ENCODE data around the gene NF1.
"Not testable (repeated sequence)": the region's sequence is repeated elsewhere in the genome, so short reads cannot be mapped to it uniquely, and the experiment has no call there.

Gene NF1

DNA sequence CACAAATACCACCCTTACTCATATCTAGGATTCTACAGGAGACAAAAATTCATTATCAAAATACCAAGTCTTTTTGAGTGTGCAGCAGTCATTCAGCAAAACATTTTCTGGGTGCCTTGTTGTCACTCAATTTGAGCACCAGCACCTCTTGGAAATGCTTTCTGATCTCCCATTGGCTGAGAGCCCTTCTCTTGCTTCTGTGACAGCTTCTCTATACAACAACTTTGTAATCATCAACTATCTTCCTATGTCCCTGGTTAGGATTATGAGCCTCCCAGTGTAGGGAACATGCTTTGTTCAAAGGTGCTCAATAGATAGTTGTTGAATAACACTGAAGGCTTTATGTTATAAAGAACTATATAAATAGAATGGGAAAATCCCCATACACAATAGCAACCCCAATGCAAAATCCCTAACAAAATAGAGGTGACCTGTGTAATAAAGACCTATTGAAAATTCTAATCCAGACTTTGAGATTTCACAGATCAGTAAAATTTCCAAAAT is 286.4 kb downstream of the NF1 start:
- Histone ChIP-seq H4K5ac (ENCODE audit: low read length) (no peak overlapping the region), H3K9ac (ENCODE audit: low read length) (no peak overlapping the region), H2BK5ac (ENCODE audit: low read length) (no peak overlapping the region), H3K79me2 (ENCODE audit: control insufficient read depth, insufficient read depth, low read length) (no peaks in the 10 kb centered on the region), H3K79me1 (ENCODE audit: low read length) (no peaks in the 10 kb centered on the region), H3K4me3 (ENCODE audit: low read length) (no peak overlapping the region), H3K18ac (ENCODE audit: low read length) (no peak overlapping the region), H3K23ac (ENCODE audit: low read length) (no peak overlapping the region), H3K56ac (ENCODE audit: low read length) (no peak overlapping the region), H3K27me3 (ENCODE audit: insufficient read depth, low read length, poor library complexity) (no peaks in the 10 kb centered on the region), H2BK120ac (ENCODE audit: low read depth, low read length) (no peak overlapping the region), H3K4ac (ENCODE audit: low read depth, low read length) (no peak overlapping the region), H3K36me3 (ENCODE audit: control insufficient read depth, insufficient read depth, low read length) (no peaks in the 10 kb centered on the region), H2BK15ac (replicated peaks; ENCODE audit: low read depth) (no peak overlapping the region), H4K8ac (ENCODE audit: low read depth, low read length) (no peak overlapping the region), H3K4me2 (ENCODE audit: low read length) (no peak overlapping the region), H3K27ac (ENCODE audit: low read depth, low read length) (no peak overlapping the region), H2AK5ac (ENCODE audit: low read length) (no peak overlapping the region), H3K4me1 (ENCODE audit: control insufficient read depth, low read depth, low read length) (peaks cover 3% of the 10 kb centered on the region)
- no peak for DNase-seq

DNA sequence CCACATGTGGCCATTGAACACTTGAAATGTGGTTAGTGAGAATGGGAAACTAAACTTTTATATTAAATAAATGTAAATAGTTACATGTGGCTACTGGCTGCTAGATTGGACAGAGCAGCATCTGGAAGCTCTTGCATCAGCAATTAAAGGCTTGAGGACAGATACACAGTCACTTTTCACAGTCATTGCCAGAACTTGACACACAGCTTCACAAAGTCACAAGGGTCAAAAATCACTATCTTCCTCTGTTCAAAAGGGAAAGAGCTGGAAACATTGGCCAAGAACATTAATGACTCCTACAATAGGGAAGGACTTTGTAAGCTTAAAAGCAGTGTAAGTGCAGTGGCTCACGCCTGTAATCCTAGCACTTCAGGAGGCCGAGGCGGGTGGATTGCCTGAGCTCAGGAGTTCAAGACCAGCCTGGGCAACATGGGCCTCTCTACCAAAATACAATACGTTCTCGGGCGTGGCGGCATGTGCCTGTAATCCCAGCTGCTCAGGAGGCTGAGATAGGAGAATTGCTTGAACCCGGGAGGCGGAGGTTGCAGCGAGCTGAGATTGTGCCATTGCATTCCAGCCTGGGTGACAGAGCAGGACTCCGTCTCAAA is 288.0 kb downstream of the NF1 start:
- H3K36me3 ChIP-seq (ENCODE audit: control insufficient read depth, insufficient read depth, low read length); H3K27ac ChIP-seq (ENCODE audit: low read depth, low read length); H3K4me3 ChIP-seq (ENCODE audit: low read length); H2AK5ac ChIP-seq (ENCODE audit: low read length); H3K79me1 ChIP-seq (ENCODE audit: low read length); H2BK5ac ChIP-seq (ENCODE audit: low read length); H3K18ac ChIP-seq (ENCODE audit: low read length); H3K9ac ChIP-seq (ENCODE audit: low read length); H4K5ac ChIP-seq (ENCODE audit: low read length); H3K4me1 ChIP-seq (ENCODE audit: control insufficient read depth, low read depth, low read length); H4K8ac ChIP-seq (ENCODE audit: low read depth, low read length); H3K4me2 ChIP-seq (ENCODE audit: low read length); H2BK15ac ChIP-seq (replicated peaks; ENCODE audit: low read depth); H3K27me3 ChIP-seq (ENCODE audit: insufficient read depth, low read length, poor library complexity); H3K23ac ChIP-seq (ENCODE audit: low read length); H3K4ac ChIP-seq (ENCODE audit: low read depth, low read length); H3K79me2 ChIP-seq (ENCODE audit: control insufficient read depth, insufficient read depth, low read length); DNase-seq; H3K56ac ChIP-seq (ENCODE audit: low read length); H2BK120ac ChIP-seq (ENCODE audit: low read depth, low read length): not testable (repeated sequence)
- WGBS (ENCODE audit: extremely low coverage, insufficient coverage, low lambda C conversion rate): no CpG with 5 or more reads among the region's 11 CpGs

DNA sequence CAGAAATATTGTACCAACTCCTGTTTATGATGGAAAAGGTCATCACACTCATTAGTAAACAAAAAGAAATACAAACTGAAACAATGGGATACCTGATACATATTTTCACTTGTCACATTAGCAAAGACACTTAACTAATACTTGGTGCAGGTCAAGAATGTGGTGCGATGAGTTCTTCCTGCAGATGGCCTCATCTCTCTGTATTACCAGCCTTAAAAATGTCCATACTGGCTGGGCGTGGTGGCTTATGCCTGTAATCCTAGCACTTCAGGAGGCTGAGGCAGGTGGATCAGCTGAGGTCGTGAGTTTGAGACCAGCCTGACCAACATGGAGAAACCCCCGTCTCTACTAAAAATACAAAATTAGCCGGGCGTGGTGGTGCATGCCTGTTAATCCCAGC is 288.7 kb downstream of the NF1 start:
- H3K36me3 ChIP-seq (ENCODE audit: control insufficient read depth, insufficient read depth, low read length); H3K4me2 ChIP-seq (ENCODE audit: low read length); H3K18ac ChIP-seq (ENCODE audit: low read length); H3K4me3 ChIP-seq (ENCODE audit: low read length); H3K4me1 ChIP-seq (ENCODE audit: control insufficient read depth, low read depth, low read length); H3K27me3 ChIP-seq (ENCODE audit: insufficient read depth, low read length, poor library complexity); H3K79me2 ChIP-seq (ENCODE audit: control insufficient read depth, insufficient read depth, low read length); H2BK5ac ChIP-seq (ENCODE audit: low read length); H3K23ac ChIP-seq (ENCODE audit: low read length); H3K9ac ChIP-seq (ENCODE audit: low read length); H4K5ac ChIP-seq (ENCODE audit: low read length); H2BK120ac ChIP-seq (ENCODE audit: low read depth, low read length); H2BK15ac ChIP-seq (replicated peaks; ENCODE audit: low read depth); H3K4ac ChIP-seq (ENCODE audit: low read depth, low read length); H3K27ac ChIP-seq (ENCODE audit: low read depth, low read length); H3K56ac ChIP-seq (ENCODE audit: low read length); DNase-seq; H3K79me1 ChIP-seq (ENCODE audit: low read length); H4K8ac ChIP-seq (ENCODE audit: low read depth, low read length); H2AK5ac ChIP-seq (ENCODE audit: low read length): not testable (repeated sequence)
- WGBS (ENCODE audit: extremely low coverage, insufficient coverage, low lambda C conversion rate): no CpG with 5 or more reads among the region's 6 CpGs

DNA sequence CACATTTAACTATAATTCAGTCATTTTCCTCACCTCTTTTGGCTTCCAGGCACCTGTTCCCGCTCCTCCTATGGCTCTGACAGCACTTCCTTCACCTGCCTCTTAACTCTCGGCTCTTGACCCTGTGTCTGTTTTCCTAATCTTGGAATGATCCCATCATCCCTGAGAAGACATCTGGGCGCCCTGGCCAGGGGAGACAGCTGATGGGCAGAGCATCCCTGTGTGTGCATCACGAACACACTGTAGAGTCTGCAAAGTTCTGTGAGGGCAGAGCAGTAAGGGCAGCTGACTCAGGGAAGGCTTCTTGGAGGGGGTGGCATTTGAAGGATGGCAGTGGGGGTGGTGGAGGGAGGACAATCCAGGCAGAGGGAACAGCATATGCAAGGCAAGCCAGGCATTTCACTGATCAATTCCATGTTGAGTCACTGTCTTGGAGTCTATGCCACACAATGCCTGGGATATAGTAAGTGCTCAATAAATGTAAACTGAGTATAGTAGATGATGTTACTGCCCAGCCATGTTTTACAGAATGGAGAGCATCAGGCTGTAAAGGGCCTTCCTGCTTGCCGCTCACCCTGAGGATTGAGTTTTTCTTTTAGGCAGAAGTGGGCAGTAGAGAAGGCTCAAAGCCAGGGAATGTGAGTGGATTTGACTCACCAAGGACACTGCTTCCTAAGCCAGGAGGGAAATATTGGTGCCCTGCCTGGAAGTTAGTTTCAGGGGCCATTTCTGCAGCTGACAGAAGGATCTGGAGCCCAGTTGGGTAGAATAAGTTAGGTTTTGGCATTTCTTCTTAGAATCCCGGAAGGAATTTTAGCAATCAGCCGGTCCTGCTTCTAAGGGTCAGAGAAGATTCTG is 290.9 kb downstream of the NF1 start:
- H2BK5ac ChIP-seq (ENCODE audit: low read length): no peak overlapping the region
- no CpG with 5 or more reads among the region's 7 CpGs for WGBS (ENCODE audit: extremely low coverage, insufficient coverage, low lambda C conversion rate)
- H3K56ac ChIP-seq (ENCODE audit: low read length): no peak overlapping the region
- no peak overlapping the region for H3K4me2 ChIP-seq (ENCODE audit: low read length)
- DNase-seq: no peak
- H3K18ac ChIP-seq (ENCODE audit: low read length): no peak overlapping the region
- no peak overlapping the region for H4K8ac ChIP-seq (ENCODE audit: low read depth, low read length)
- H3K79me1 ChIP-seq (ENCODE audit: low read length): no peaks in the 10 kb centered on the region
- no peak overlapping the region for H3K27ac ChIP-seq (ENCODE audit: low read depth, low read length)
- H3K4me1 ChIP-seq (ENCODE audit: control insufficient read depth, low read depth, low read length): no peaks in the 10 kb centered on the region
- H3K36me3 ChIP-seq (ENCODE audit: control insufficient read depth, insufficient read depth, low read length): no peaks in the 10 kb centered on the region
- H3K4ac ChIP-seq (ENCODE audit: low read depth, low read length): no peak overlapping the region
- no peak overlapping the region for H2BK120ac ChIP-seq (ENCODE audit: low read depth, low read length)
- no peaks in the 10 kb centered on the region for H3K27me3 ChIP-seq (ENCODE audit: insufficient read depth, low read length, poor library complexity)
- H3K4me3 ChIP-seq (ENCODE audit: low read length): no peak overlapping the region
- H4K5ac ChIP-seq (ENCODE audit: low read length): no peak overlapping the region
- H2BK15ac ChIP-seq (replicated peaks; ENCODE audit: low read depth): no peak overlapping the region
- no peak overlapping the region for H2AK5ac ChIP-seq (ENCODE audit: low read length)
- H3K9ac ChIP-seq (ENCODE audit: low read length): no peak overlapping the region
- H3K23ac ChIP-seq (ENCODE audit: low read length): no peak overlapping the region
- H3K79me2 ChIP-seq (ENCODE audit: control insufficient read depth, insufficient read depth, low read length): no peaks in the 10 kb centered on the region

DNA sequence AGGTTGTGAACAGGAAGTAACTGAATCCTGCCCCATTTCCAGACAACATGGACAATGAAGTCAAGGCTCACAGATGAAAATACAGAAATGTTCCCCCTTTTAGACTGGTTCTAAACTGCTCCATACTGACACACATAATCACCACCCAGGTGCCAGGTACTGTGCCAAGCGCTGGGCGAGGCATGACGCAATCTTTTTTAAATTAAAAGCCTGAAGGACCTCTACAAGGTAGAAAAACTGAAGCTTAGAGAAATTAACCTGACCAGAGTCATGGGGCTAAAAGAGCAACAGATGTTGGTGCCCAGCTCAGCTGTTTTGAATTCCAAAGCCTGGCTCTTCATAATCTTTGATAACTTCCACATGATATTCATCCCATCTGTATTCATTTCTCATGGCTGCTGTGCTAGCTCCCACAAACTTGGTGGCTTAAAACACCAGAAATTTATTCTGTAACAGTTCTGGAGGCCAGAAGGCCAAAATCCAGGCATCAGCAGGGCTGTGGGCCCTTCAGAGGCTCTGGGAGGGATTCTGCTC is 291.8 kb downstream of the NF1 start:
- no peak overlapping the region for H2BK15ac ChIP-seq (replicated peaks; ENCODE audit: low read depth)
- no peak overlapping the region for H2BK5ac ChIP-seq (ENCODE audit: low read length)
- no peak overlapping the region for H3K56ac ChIP-seq (ENCODE audit: low read length)
- H3K23ac ChIP-seq (ENCODE audit: low read length): no peak overlapping the region
- H4K5ac ChIP-seq (ENCODE audit: low read length): no peak overlapping the region
- DNase-seq: no peak
- no peak overlapping the region for H2BK120ac ChIP-seq (ENCODE audit: low read depth, low read length)
- no peaks in the 10 kb centered on the region for H3K27me3 ChIP-seq (ENCODE audit: insufficient read depth, low read length, poor library complexity)
- H3K4me2 ChIP-seq (ENCODE audit: low read length): no peak overlapping the region
- H3K18ac ChIP-seq (ENCODE audit: low read length): no peak overlapping the region
- no peak overlapping the region for H3K4ac ChIP-seq (ENCODE audit: low read depth, low read length)
- no peaks in the 10 kb centered on the region for H3K36me3 ChIP-seq (ENCODE audit: control insufficient read depth, insufficient read depth, low read length)
- H3K79me2 ChIP-seq (ENCODE audit: control insufficient read depth, insufficient read depth, low read length): no peaks in the 10 kb centered on the region
- H2AK5ac ChIP-seq (ENCODE audit: low read length): no peak overlapping the region
- no peak overlapping the region for H3K27ac ChIP-seq (ENCODE audit: low read depth, low read length)
- no peak overlapping the region for H3K9ac ChIP-seq (ENCODE audit: low read length)
- no peaks in the 10 kb centered on the region for H3K79me1 ChIP-seq (ENCODE audit: low read length)
- no CpG with 5 or more reads among the region's 3 CpGs for WGBS (ENCODE audit: extremely low coverage, insufficient coverage, low lambda C conversion rate)
- no peak overlapping the region for H4K8ac ChIP-seq (ENCODE audit: low read depth, low read length)
- H3K4me1 ChIP-seq (ENCODE audit: control insufficient read depth, low read depth, low read length): no peaks in the 10 kb centered on the region
- H3K4me3 ChIP-seq (ENCODE audit: low read length): no peak overlapping the region
